ENCODE results near the gene MBOAT7.

- TF ChIP-seq CTCF (IDR thresholded peaks at IDR 0.05; ENCODE audit: extremely low read depth in 1 of 2, insufficient read depth in 1 of 2, low read depth in 1 of 2, low read length in 2 of 2) (no peak), POLR2A (IDR thresholded peaks at IDR 0.05; ENCODE audit: low read depth, low read length) (no peak)
Measured at GRCh38 chr19:54124393-54124792, 65.0 kb downstream of the MBOAT7 start.
